Activated naive CD4-positive, alpha-beta T cell treated with anti-CD3 and anti-CD28 coated beads for 36 hours (primary cell): ENCODE measurements around the gene GNG7. TPM values are rescaled to one million over a fixed set of nuclear protein-coding genes. Genes with fewer than 3 reads are reported as not detected.
A peak's percentile ranks its signal among the peaks of the same experiment; 100 is the strongest.

Experiments
- CTCF ChIA-PET: fragments of 350-600 bp; sonication (Branson Sonifier 250); formaldehyde crosslinking; loops from one replicate; lab custom pipeline; 2021; ENCODE audit warnings: antibody characterized with exemption; lab: Charles Lee
- DNase-seq: peaks from one replicate; pipeline ENCODE4 v3.0.0-alpha.2; 2020
- H3K27ac Mint-ChIP-seq: one replicate; pipeline ENCODE4 v1.8.0; 2021; ENCODE audit warnings: mild to moderate bottlenecking, mixed read lengths
- H3K27me3 Mint-ChIP-seq: one replicate; pipeline ENCODE4 v1.8.0; 2021; ENCODE audit warnings: low read depth, mixed read lengths
- H3K36me3 Mint-ChIP-seq: one replicate; pipeline ENCODE4 v1.8.0; 2021; ENCODE audit warnings: low read depth, mixed read lengths
- H3K4me1 Mint-ChIP-seq: one replicate; pipeline ENCODE4 v1.8.0; 2021; ENCODE audit warnings: low read depth, mixed read lengths
- H3K4me3 Mint-ChIP-seq: one replicate; pipeline ENCODE4 v1.8.0; 2021; ENCODE audit warnings: mild to moderate bottlenecking, moderate library complexity, mixed read lengths
- H3K9me3 Mint-ChIP-seq: one replicate; pipeline ENCODE4 v1.8.0; 2021; ENCODE audit warnings: mixed read lengths
- intact Hi-C: fragments of 100-400 bp; cut with micrococcal nuclease; formaldehyde crosslinking; loops from one replicate; pipeline ENCODE4 v1.15.1; 2023
- total RNA-seq, 2 experiments: library from RNA; stranded (reverse); gene quantifications; one replicate each; pipeline ENCODE4 v1.2.3, GENCODE V29; 2021

Gene GNG7
- total RNA-seq, 2 experiments from 2014 or later, result 0.74 to 1.1 TPM

DNA sequence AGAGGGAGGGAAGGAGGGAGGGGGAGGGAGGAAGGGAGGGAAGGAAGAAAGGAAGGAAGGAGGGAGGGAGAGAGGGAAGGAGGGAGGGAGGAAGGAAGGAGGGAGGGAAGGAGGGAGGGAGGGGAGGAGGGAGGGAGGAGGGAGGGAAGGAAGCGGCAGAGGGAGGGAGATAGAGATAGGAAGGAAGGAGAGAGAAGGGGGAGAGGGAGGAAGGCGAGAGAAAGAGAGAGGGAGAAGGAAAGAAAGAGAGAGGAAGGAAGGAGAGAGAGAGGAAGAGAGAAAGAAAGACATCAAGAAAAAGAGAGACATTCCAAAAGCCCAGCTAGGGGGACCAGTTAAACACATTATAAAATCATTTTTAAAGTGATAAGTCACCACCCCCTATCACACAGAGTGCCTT, 62.5 kb downstream of the GNG7 start:
- Mint-ChIP-seq H3K4me1 (peaks cover 11% of the 10 kb centered on the region), H3K36me3 (no peaks in the 10 kb centered on the region), H3K27me3 (peaks cover 4% of the 10 kb centered on the region), H3K9me3 (no peaks in the 10 kb centered on the region), H3K27ac (no peak overlapping the region), H3K4me3 (no peak overlapping the region)
- CTCF ChIA-PET, result interaction anchor here (0.5 to 1.5 kb wide), 3 partner anchors 8 to 166 kb away, joined by 3 to 6 read pairs (median 5); no protein-coding TSS in a partner anchor
- DNase-seq, result no peak
- intact Hi-C loops, result loop anchor here (5.0 kb wide), 1 partner anchor 58 kb away; no protein-coding TSS in a partner anchor

DNA sequence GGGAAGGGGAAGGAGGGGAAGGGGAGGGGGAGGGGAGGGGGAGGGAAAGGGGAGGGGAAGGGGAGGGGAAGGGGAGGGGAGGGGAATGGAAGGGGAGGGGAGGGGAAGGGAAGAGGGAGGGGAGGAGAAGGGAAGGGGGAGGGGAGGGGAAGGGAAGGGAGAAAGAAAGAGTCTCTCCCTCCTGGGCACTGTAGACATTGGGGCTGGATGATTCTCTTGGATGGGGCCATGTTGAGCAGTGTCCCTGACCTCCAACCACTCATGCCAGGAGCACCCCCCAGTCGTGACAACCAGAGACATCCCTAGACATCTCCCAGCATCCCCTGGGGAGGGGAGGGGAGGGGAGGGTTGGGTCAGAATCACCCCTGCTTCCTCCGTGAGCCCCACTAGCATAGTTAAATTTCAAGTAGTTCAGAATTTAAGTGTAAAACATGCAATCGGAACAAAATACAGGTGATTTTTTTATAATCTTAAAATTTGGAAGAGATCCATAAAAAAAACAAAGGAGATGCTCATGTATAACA, 64.0 kb downstream of the GNG7 start:
- Mint-ChIP-seq H3K36me3 (no peaks in the 10 kb centered on the region), H3K27ac (no peak overlapping the region), H3K4me1 (peaks cover 11% of the 10 kb centered on the region), H3K9me3 (no peaks in the 10 kb centered on the region), H3K4me3 (no peak overlapping the region), H3K27me3 (peaks cover 4% of the 10 kb centered on the region)
- CTCF ChIA-PET, result interaction anchor here (1.4 to 6.3 kb wide), 2 partner anchors 26 to 165 kb away, joined by 4 to 92 read pairs; no protein-coding TSS in a partner anchor
- intact Hi-C loops, result loop anchor here (5.0 kb wide), 1 partner anchor 56 kb away; no protein-coding TSS in a partner anchor
- DNase-seq, result no peak

DNA sequence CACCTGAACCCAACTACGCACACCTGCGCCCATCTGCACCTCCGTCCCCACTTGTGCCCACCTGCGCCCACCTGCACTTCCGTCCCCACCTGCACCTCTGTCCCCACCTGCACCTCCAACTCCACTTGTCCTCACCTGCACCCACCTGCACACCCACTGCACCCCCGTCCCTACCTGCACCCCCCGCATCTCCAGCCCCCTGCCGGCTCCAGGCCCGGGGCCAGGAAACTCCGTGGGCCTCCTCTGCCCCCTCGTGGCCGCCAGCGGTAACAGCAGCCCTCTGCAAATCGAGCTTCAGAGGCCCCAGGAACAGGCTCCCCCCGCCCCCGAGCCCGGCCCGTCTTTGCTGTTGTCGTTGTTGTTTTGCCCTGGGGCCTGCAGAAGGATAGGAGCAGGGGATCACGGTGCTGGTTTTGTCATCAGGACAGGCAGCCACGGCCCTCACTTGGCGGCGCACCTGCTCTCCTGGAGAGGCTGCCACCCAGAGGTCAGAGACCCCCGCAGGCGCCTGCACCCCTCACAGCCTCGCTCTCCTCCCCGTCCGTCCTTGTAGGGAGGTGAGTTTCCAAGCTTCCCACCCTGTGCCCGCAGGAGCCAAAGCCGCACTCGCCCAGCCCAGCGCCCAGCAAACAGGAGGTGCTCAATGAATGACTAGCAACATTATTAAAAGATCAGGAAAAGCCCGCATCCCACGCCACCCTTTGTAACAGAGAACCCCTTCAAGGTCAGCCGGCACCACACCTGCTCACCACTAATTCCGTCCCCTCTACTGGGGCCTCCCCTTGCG, 65.4 kb downstream of the GNG7 start:
- Mint-ChIP-seq H3K27ac (no peak overlapping the region), H3K4me1 (peaks cover 13% of the 10 kb centered on the region), H3K27me3 (peaks cover 4% of the 10 kb centered on the region), H3K4me3 (no peak overlapping the region), H3K9me3 (no peaks in the 10 kb centered on the region), H3K36me3 (no peaks in the 10 kb centered on the region)
- peak; percentile 83 for DNase-seq
- intact Hi-C loops, result loop anchor here (1.0 to 5.0 kb wide), 3 partner anchors 25 to 163 kb away; no protein-coding TSS in a partner anchor
- CTCF ChIA-PET, result interaction anchor here (0.6 to 6.3 kb wide), 25 partner anchors 8 to 1178 kb away, joined by 3 to 92 read pairs (median 4); partner anchors contain the start of gene GADD45B

DNA sequence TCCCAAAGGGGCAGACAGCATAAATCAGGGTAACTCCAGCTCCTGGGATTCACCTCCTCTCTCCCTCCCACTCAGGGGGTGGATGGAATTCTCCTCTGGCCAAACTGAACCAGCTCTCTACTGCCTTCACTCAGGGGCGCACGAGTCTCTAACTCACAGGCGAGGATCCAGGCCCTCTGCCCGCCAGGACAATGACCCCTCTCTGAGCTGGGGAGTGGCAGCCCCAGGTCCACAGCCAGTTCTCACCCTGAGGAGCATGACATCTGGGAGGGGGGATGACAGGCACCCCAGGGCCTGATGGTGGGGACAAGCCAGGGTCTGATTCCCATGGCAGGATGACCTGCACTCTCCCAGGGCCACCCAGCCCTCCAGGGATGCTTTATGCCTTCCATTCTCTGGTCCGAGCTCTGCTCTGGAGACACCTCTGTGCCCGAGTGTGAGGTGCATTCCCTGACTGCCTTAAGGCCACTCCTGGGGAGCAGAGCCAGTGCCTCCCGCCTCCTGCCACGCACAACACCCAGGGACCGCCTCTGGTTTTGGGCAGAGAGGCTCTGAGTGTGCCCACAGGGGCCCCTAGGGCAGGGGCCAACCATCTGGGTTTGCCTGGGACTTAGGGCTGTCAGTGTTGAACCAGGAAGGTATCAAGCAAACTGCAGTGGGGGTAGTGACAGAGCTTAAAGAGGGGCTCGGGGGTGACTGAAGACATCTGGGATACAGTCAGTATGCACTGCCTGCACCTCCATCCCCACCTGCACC, 66.2 kb downstream of the GNG7 start:
- H3K4me1 Mint-ChIP-seq, result peaks cover 15% of the 10 kb centered on the region
- H3K9me3 Mint-ChIP-seq, result peaks cover under 1% of the 10 kb centered on the region
- no peak overlapping the region for H3K27ac Mint-ChIP-seq
- H3K27me3 Mint-ChIP-seq, result peaks cover 4% of the 10 kb centered on the region
- CTCF ChIA-PET, result interaction anchor here (0.8 to 6.3 kb wide), 10 partner anchors 8 to 304 kb away, joined by 3 to 92 read pairs (median 6); no protein-coding TSS in a partner anchor
- intact Hi-C loops, result loop anchor here (5.0 kb wide), 1 partner anchor 54 kb away; no protein-coding TSS in a partner anchor
- H3K4me3 Mint-ChIP-seq, result no peak overlapping the region
- DNase-seq, result no peak
- no peaks in the 10 kb centered on the region for H3K36me3 Mint-ChIP-seq

DNA sequence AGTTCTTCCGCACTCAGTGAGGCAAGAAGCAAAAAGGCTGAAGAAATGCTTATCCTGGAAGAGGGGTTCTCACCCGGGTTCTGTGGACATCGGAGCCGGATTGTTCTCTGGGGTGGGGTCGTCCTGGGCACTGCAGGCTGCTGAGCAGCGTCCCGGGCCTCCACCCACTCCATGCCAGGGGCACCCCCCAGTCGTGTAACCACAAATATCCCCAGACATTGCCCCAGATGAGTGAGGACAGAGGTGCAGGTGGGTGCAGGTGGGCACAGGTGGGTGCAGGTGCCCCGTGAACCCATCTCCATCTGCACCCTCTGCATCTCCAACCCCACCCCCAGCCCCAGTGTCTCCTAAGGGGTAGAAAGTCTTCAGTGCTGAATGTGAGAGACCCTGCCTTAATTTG, 67.5 kb downstream of the GNG7 start:
- Mint-ChIP-seq H3K27me3 (peaks cover 4% of the 10 kb centered on the region), H3K27ac (no peak overlapping the region), H3K36me3 (no peaks in the 10 kb centered on the region), H3K4me3 (no peak overlapping the region), H3K4me1 (peaks cover 22% of the 10 kb centered on the region), H3K9me3 (peaks cover 11% of the 10 kb centered on the region)
- intact Hi-C loops, result loop anchor here (5.0 kb wide), 1 partner anchor 53 kb away; no protein-coding TSS in a partner anchor
- CTCF ChIA-PET, result interaction anchor here (0.7 to 6.3 kb wide), 8 partner anchors 14 to 641 kb away, joined by 3 to 92 read pairs (median 4); no protein-coding TSS in a partner anchor
- no peak for DNase-seq

DNA sequence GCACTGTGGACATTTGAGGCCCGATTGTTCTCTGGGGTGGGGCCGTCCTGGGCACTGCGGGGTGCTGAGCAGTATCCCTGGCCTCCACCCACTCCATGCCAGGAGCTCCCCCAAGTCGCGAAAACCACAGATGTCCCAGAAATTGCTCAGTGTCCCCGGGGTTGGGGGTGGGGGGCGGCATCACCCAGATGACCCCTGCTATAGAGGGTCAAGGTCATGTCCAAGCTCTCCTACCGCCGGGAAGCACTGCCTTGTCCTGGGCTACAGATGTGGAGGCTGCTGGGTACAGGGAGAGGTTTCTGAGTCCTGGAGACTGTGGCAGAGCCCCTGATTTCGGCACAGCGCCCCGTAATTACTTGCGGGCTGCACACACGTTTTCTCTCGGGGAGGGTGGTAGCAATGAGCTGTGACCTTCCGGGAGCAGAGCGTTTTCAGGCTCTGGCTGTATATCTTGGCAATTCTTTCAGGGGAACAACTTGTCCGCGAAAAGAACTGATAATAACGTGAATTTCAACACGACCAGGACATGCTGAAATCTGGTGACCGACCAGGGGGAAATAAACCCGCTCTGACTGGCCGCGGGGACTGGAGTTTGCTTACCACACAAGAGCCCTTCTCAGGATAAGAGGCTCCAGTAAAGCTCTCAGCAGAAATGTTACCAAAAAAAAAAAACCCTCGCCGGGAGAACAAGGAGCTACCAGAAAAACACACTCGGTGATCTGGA, 68.1 kb downstream of the GNG7 start:
- Mint-ChIP-seq H3K4me1 (peaks cover 27% of the 10 kb centered on the region), H3K27ac (no peak overlapping the region), H3K27me3 (peaks cover 4% of the 10 kb centered on the region), H3K4me3 (no peak overlapping the region), H3K9me3 (peaks cover 15% of the 10 kb centered on the region), H3K36me3 (peaks cover under 1% of the 10 kb centered on the region)
- no peak for DNase-seq
- intact Hi-C loops, result no loop called here
- CTCF ChIA-PET, result interaction anchor here (0.5 to 6.3 kb wide), 8 partner anchors 13 to 641 kb away, joined by 3 to 92 read pairs (median 3); no protein-coding TSS in a partner anchor

DNA sequence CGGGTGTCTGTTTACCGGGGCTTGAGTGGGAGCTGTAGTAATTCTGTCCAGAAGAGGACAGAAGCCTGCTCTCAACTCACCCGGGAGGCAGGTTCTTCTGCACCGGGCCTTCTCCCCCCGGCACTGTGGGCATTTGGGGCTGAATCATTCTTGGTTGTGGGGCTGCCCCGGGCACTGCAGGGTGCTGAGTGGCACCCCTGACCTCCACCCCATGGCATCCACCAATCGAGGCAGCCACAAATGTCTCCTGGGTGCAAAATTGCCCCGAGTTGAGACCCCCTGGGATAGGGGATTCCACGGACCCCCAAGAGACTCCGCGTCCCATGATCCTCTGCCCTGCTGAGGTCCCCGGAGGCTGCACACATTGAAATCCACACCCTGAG, 68.8 kb downstream of the GNG7 start:
- peaks cover 19% of the 10 kb centered on the region for H3K9me3 Mint-ChIP-seq
- DNase-seq, result no peak
- peaks cover 3% of the 10 kb centered on the region for H3K27me3 Mint-ChIP-seq
- intact Hi-C loops, result no loop called here
- no peak overlapping the region for H3K27ac Mint-ChIP-seq
- CTCF ChIA-PET, result interaction anchor here (0.5 to 6.3 kb wide), 3 partner anchors 12 to 22 kb away, joined by 5 to 92 read pairs (median 5); no protein-coding TSS in a partner anchor
- H3K4me1 Mint-ChIP-seq, result peaks cover 33% of the 10 kb centered on the region
- peaks cover 4% of the 10 kb centered on the region for H3K36me3 Mint-ChIP-seq
- no peak overlapping the region for H3K4me3 Mint-ChIP-seq

DNA sequence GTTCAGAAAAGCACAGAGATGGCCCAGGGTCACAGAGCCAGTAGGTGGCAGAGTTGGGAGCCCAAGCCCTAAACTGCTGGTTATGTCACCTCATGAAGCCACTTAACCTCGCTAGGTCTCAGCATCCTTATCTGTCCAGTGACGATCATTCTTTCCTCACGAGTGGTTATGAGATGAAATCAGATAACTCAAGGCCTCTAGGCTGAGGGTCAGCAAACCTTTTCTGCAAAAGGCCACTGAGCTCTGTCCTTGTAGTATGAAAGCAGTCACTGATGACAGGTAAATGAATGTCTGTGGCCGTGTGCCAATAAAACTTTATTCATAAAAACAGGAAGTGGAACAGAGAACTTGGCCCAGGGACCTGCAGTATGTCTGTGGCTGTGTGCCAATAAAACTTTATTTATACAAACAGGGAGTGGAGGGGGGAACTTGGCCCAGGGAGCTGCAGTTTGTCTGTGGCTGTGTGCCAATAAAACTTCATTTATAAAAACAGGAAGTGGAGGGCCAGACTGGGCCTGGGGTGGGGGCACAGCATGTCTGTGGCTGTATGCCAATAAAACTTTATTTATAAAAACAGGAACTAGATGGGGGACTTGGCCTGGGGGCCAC, 71.2 kb downstream of the GNG7 start:
- Mint-ChIP-seq H3K4me1 (peaks cover 45% of the 10 kb centered on the region), H3K4me3 (no peak overlapping the region), H3K27me3 (no peaks in the 10 kb centered on the region), H3K27ac (no peak overlapping the region), H3K9me3 (peaks cover 30% of the 10 kb centered on the region), H3K36me3 (peaks cover 5% of the 10 kb centered on the region)
- intact Hi-C loops, result no loop called here
- CTCF ChIA-PET, result interaction anchor here (0.9 to 2.0 kb wide), 4 partner anchors 17 to 157 kb away, joined by 5 to 9 read pairs (median 6); no protein-coding TSS in a partner anchor
- DNase-seq, result no peak

DNA sequence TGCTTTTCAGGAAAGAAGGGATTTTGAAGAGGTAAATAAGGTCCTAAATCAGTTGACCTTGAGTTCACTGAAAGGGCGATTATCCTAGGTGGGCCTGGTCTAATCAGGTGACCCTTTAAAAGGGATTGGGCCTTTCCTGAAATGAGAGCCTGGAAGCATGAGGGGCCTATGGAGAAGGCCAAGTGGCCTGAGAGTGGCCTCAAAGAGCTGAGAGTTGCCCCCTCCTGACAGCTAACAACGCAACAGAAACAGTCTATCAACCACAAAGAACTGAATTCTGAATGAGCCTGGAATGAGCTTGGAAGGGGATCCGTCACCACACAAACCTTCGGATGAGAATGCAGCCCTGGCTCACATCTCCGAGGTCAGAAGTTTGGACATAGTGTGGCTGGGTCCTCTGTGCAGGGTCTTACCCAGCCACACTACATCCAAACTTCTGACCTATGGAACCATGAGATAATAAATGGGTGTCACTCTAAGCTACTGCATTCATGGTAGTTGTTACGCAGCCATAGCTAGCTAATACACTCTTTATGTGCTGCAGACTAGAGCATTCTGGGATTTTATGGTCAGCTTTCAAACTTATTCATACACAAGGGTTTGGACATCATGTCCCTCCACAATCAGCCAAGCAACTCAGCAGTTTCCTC, 72.0 kb downstream of the GNG7 start:
- CTCF ChIA-PET, result interaction anchor here (0.8 to 2.0 kb wide), 4 partner anchors 17 to 156 kb away, joined by 4 to 9 read pairs (median 6); no protein-coding TSS in a partner anchor
- DNase-seq, result no peak
- H3K4me1 Mint-ChIP-seq, result peaks cover 45% of the 10 kb centered on the region
- no peak overlapping the region for H3K4me3 Mint-ChIP-seq
- intact Hi-C loops, result no loop called here
- peaks cover 5% of the 10 kb centered on the region for H3K36me3 Mint-ChIP-seq
- H3K27me3 Mint-ChIP-seq, result no peaks in the 10 kb centered on the region
- H3K27ac Mint-ChIP-seq, result no peak overlapping the region
- H3K9me3 Mint-ChIP-seq, result peaks cover 30% of the 10 kb centered on the region

DNA sequence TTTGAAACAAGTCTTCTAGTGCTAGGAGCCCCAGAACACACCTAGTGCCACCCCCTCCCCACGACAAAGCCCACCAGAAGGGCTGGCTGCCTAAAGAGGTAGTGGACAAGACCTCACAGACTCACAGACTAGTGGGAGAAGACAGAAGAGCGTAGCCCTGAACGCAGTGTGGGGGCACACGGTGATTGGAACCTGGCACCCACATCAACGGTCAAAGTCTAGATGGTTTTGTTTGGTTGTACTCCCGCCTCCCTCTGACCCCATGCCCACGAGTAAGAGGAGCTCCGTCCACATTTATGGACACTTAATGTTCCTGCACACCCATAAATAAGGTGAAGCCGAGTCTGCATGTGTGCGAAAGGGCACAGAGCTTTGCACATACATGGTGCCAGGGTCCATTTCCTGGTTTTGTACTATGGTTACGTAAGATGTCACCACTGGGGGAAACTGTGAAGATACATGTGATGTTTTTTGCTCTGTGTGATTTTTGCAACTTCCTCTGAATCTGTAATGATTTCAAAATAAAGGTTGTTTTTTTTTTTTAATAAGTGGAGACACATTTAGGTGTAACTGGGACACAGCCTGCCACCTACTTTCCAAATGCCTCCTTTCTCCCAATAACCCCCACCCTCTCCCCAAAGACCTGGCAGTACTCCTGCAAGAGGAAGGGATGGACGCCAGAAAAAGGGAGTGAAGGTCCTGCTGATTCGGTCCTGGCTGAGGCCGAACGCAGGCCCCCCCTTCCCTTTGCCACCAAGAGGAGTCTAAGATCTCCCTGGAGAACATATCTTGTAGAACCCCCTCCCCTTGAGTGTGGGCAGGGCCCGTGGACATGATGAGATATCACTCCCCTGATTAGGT, 72.8 kb downstream of the GNG7 start:
- peak overlapping the region; percentile 53 for H3K27ac Mint-ChIP-seq
- CTCF ChIA-PET, result interaction anchor here (0.8 to 2.8 kb wide), 4 partner anchors 11 to 19 kb away, joined by 4 to 9 read pairs (median 8); no protein-coding TSS in a partner anchor
- peaks cover 45% of the 10 kb centered on the region for H3K4me1 Mint-ChIP-seq
- H3K9me3 Mint-ChIP-seq, result peaks cover 30% of the 10 kb centered on the region
- intact Hi-C loops, result no loop called here
- no peak overlapping the region for H3K4me3 Mint-ChIP-seq
- H3K36me3 Mint-ChIP-seq, result peaks cover 5% of the 10 kb centered on the region
- no peak for DNase-seq
- no peaks in the 10 kb centered on the region for H3K27me3 Mint-ChIP-seq
